Measurements from ENCODE around the gene RPS6KC1. TPM values are rescaled to one million over a fixed set of nuclear protein-coding genes. Genes with fewer than 3 reads are reported as not detected.
"Not testable (repeated sequence)": the region's sequence is repeated elsewhere in the genome, so short reads cannot be mapped to it uniquely, and the experiment has no call there.

The RPS6KC1 gene
- total and polyA plus RNA-seq, 7 donors: 3.9 to 37.4 (median 23.1) TPM

GRCh38 chr1:213315571-213315970 is 264.5 kb downstream of the RPS6KC1 start:
- intact Hi-C loops (cut with DNase I): no loop called here
- Histone ChIP-seq H3K36me3 (no peaks in the 10 kb centered on the region), H3K27me3 (no peaks in the 10 kb centered on the region), H3K4me1 (no peaks in the 10 kb centered on the region), H3K9me3 (no peaks in the 10 kb centered on the region), H3K27ac (no peak overlapping the region), H3K4me3 (no peak overlapping the region)
- TF ChIP-seq CTCF (IDR thresholded peaks at IDR 0.05): no peak
- 81 to 85% methylated on average over 1 of the region's 1 CpG for WGBS, 2 donors
- no peak for DNase-seq

- WGBS, 2 donors: 84 to 85% methylated on average over 1 of the region's 1 CpG
- H3K36me3 ChIP-seq; DNase-seq; H3K27me3 ChIP-seq; H3K4me3 ChIP-seq; intact Hi-C loops (cut with DNase I); H3K27ac ChIP-seq; H3K4me1 ChIP-seq; H3K9me3 ChIP-seq: not testable (repeated sequence)
Observed at GRCh38 chr1:213318458-213318857, 267.4 kb downstream of the RPS6KC1 start.

GRCh38 chr1:213320191-213320870 is 269.3 kb downstream of the RPS6KC1 start:
- 56 to 64% methylated on average over 6 of the region's 6 CpGs for WGBS, 2 donors
- Histone ChIP-seq H3K27ac (no peak overlapping the region), H3K27me3 (no peaks in the 10 kb centered on the region), H3K4me1 (no peaks in the 10 kb centered on the region), H3K4me3 (no peak overlapping the region), H3K36me3 (no peaks in the 10 kb centered on the region), H3K9me3 (no peaks in the 10 kb centered on the region)
- no peak for DNase-seq
- TF ChIP-seq EP300 (IDR thresholded peaks at IDR 0.05) (no peak), POLR2A (IDR thresholded peaks at IDR 0.05) (no peak), POLR2AphosphoS5 (IDR thresholded peaks at IDR 0.05) (no peak), CTCF (IDR thresholded peaks at IDR 0.05) (no peak)
- intact Hi-C loops (cut with DNase I): no loop called here

Other genes with a start within 250 kb of the RPS6KC1 start
- not detected for gene SPATA45, start 203.6 kb upstream of the RPS6KC1 start, total RNA-seq
- not detected for gene SPATA45, start 203.6 kb upstream of the RPS6KC1 start, polyA plus RNA-seq
- gene FLVCR1, start 193.0 kb upstream of the RPS6KC1 start, total RNA-seq: 1 to 10 TPM; 2.9 to 6.9 (median 5.1) TPM
- 1 to 10 TPM in 2 of 3 donors, under 1 TPM in 1; 0.60 to 5.2 (median 2.1) TPM for gene FLVCR1, start 193.0 kb upstream of the RPS6KC1 start, polyA plus RNA-seq
- gene VASH2, start 100.7 kb upstream of the RPS6KC1 start, total RNA-seq: 1 to 10 TPM in 2 of 4 donors, under 1 TPM in 2; 0.16 to 2.1 (median 0.83) TPM
- under 1 TPM; under 0.01 to 0.86 (median 0.23) TPM for gene VASH2, start 100.7 kb upstream of the RPS6KC1 start, polyA plus RNA-seq
- gene ANGEL2, start 35.4 kb upstream of the RPS6KC1 start, total RNA-seq: 10 to 100 TPM; 37.9 to 57.8 (median 44.8) TPM
- gene ANGEL2, start 35.4 kb upstream of the RPS6KC1 start, polyA plus RNA-seq: 10 to 100 TPM; 10.8 to 13.4 (median 12.9) TPM

Data from sigmoid colon (tissue), 7 donors.